GM19043 (cell line): ENCODE data around the gene PRPH.
"Not testable (repeated sequence)": the region's sequence is repeated elsewhere in the genome, so short reads cannot be mapped to it uniquely, and the experiment has no call there.

Source experiments
- ATAC-seq: cut with Tn5 transposase; IDR thresholded peaks from one replicate; pipeline ENCODE4 v1.9.1; 2021; ENCODE audit warnings: low read depth; ENCODE audit not compliant: unreplicated experiment

PRPH gene

GRCh38 chr12:49295082-49295936 is at the start of gene PRPH:
Gene PRPH (plus strand): TSS chr12:49295147. CDS start chr12:49295201, 54 bp downstream.
- ATAC-seq = no peak

- ATAC-seq = no peak
Observed at GRCh38 chr12:49251357-49251756, 43.6 kb upstream of the PRPH start.

- ATAC-seq = no peak
Observed at GRCh38 chr12:49253033-49253623, 41.8 kb upstream of the PRPH start.

- not testable (repeated sequence) for ATAC-seq
Observed at GRCh38 chr12:49255456-49255855, 39.5 kb upstream of the PRPH start.

GRCh38 chr12:49255857-49256637 is 38.9 kb upstream of the PRPH start:
- no peak for ATAC-seq

GRCh38 chr12:49257508-49258184 is 37.3 kb upstream of the PRPH start:
- not testable (repeated sequence) for ATAC-seq

- no peak for ATAC-seq
Observed at GRCh38 chr12:49259452-49259851, 35.5 kb upstream of the PRPH start.

- no peak for ATAC-seq
Observed at GRCh38 chr12:49260166-49260565, 34.8 kb upstream of the PRPH start.

- ATAC-seq = no peak
Observed at GRCh38 chr12:49260571-49261363, 34.2 kb upstream of the PRPH start.

- ATAC-seq = no peak
Observed at GRCh38 chr12:49261721-49262120, 33.2 kb upstream of the PRPH start.

- ATAC-seq = no peak
Observed at GRCh38 chr12:49263400-49263763, 31.6 kb upstream of the PRPH start.

- ATAC-seq = peak; percentile 14
Observed at GRCh38 chr12:49264466-49264872, 30.5 kb upstream of the PRPH start.

- peak; percentile 83 for ATAC-seq
Observed at GRCh38 chr12:49264873-49265792, 29.8 kb upstream of the PRPH start, which contains the start of gene TUBA1C. Gene TUBA1C (plus strand): TSS chr12:49265082. CDS start chr12:49265182, 100 bp downstream.

- not testable (repeated sequence) for ATAC-seq
Observed at GRCh38 chr12:49269191-49269590, 25.8 kb upstream of the PRPH start.

GRCh38 chr12:49272790-49273725 is 21.9 kb upstream of the PRPH start:
- ATAC-seq = no peak

- no peak for ATAC-seq
Observed at GRCh38 chr12:49273726-49274395, 21.1 kb upstream of the PRPH start.

GRCh38 chr12:49274396-49275069 is 20.4 kb upstream of the PRPH start:
- no peak for ATAC-seq
